Spleen (tissue), 11 donors: ENCODE results near the gene HIPK2. TPM values are rescaled to one million over a fixed set of nuclear protein-coding genes. Genes with fewer than 3 reads are reported as not detected.
"Not testable (repeated sequence)": the region's sequence is repeated elsewhere in the genome, so short reads cannot be mapped to it uniquely, and the experiment has no call there.

Source experiments
- DNase-seq: peaks from one replicate; pipeline ENCODE4 v3.0.0-alpha.2; 2020
- H3K27ac ChIP-seq, 8 donors: fragments of 200-600 bp; sonication (generic) in 7 of 8; 1 replicate in 4 of 8; 2 replicates in 4 of 8; pipeline versions ENCODE4 v1.5.0 to v1.8.0; 2016 to 2021; ENCODE audit warnings: inconsistent platforms in 4 of 8, mild to moderate bottlenecking in 4 of 8, moderate library complexity in 1 of 8
- H3K27me3 ChIP-seq, 7 donors: fragments of 200-600 bp; sonication (generic) in 6 of 7; replicated peaks in 1 of 7; 1 replicate in 4 of 7; 2 replicates in 3 of 7; pipeline versions ENCODE4 v1.5.0 to v1.8.0; 2016 to 2021; ENCODE audit warnings: inconsistent platforms in 3 of 7, mild to moderate bottlenecking in 1 of 7
- H3K36me3 ChIP-seq, 6 donors: fragments of 200-600 bp; sonication (generic) in 5 of 6; 1 replicate in 4 of 6; 2 replicates in 2 of 6; pipeline versions ENCODE4 v1.5.0 to v1.8.0; 2016 to 2021; ENCODE audit warnings: inconsistent platforms in 2 of 6
- H3K4me1 ChIP-seq, 6 donors: fragments of 200-600 bp; sonication (generic) in 5 of 6; 1 replicate in 3 of 6; 2 replicates in 3 of 6; pipeline versions ENCODE4 v1.5.0 to v1.8.0; 2016 to 2021; ENCODE audit warnings: inconsistent platforms in 3 of 6
- H3K4me3 ChIP-seq, 8 donors: fragments of 200-600 bp; sonication (generic) in 7 of 8; 1 replicate in 4 of 8; 2 replicates in 4 of 8; pipeline versions ENCODE4 v1.5.0 to v1.8.0; 2016 to 2021; ENCODE audit warnings: inconsistent platforms in 4 of 8, mild to moderate bottlenecking in 4 of 8, moderate library complexity in 2 of 8
- H3K9me3 ChIP-seq, 8 donors: fragments of 200-600 bp; sonication (generic) in 7 of 8; 1 replicate in 4 of 8; 2 replicates in 4 of 8; pipeline versions ENCODE4 v1.5.0 to v1.8.0; 2016 to 2021; ENCODE audit warnings: inconsistent platforms in 4 of 8
- CTCF ChIP-seq, 11 experiments: fragments of 200-600 bp in 7 of 11; fragments of 450-650 bp in 4 of 11; sonication (generic) in 4 of 11; IDR thresholded peaks in 8 of 11; conservative IDR thresholded peaks in 3 of 11; 1 replicate in 7 of 11; 2 replicates in 4 of 11; pipeline versions ENCODE4 v1.4.0 to v1.8.0; 2016 to 2021; ENCODE audit warnings: antibody characterized with exemption in 11 of 11, inconsistent platforms in 4 of 11, mild to moderate bottlenecking in 1 of 11
- POLR2A ChIP-seq, 3 donors: fragments of 450-650 bp; IDR thresholded peaks; one replicate each; pipeline ENCODE4 v1.5.1; 2017; ENCODE audit warnings: antibody characterized with exemption in 3 of 3, mild to moderate bottlenecking in 1 of 3
- POLR2AphosphoS5 ChIP-seq, 3 donors: sonication (generic); formaldehyde crosslinking; IDR thresholded peaks; one replicate each; pipeline ENCODE4 v1.5.1; 2017; ENCODE audit warnings: antibody characterized with exemption in 3 of 3
- WGBS, 5 donors: extraction: QIAGEN DNeasy Blood & Tissue Kit in 3 of 5; methylation state at CpG; one replicate each; pipeline versions ENCODE4 v1.1.5 to v1.1.7; 2013 to 2018; 5-methylcytosine and 5-hydroxymethylcytosine counted together
- intact Hi-C: fragments of 100-400 bp; cut with DNase I; formaldehyde crosslinking; loops from one replicate; pipeline ENCODE4 v1.15.0; 2023; ENCODE audit warnings: low total_unique reads
- polyA plus RNA-seq, 3 donors: library from polyadenylated mRNA; stranded (reverse); fragments of 200-250 nt; gene quantifications; one replicate each; pipeline ENCODE4 v1.2.1, GENCODE V29; 2013
- total RNA-seq, 7 donors: library from RNA; depleted of rRNA in 3 of 7; stranded (reverse); fragments of >200 nt in 3 of 7; fragmentation: NEBNext Ultra II Directional in 4 of 7; extraction: Animal tissue kit (Norgen Biotek cat#: 25700) in 4 of 7; gene quantifications; one replicate each; pipeline versions ENCODE4 v1.1.0 to v1.2.1, GENCODE V29; 2016 to 2021
- donor health status: healthy with polysubstance abuse.
- donor health status: DM: no; HTN: no; CAD: no; lungs with moderate emphysema.
- donor health status: DM: no; HTN: no; CAD: no.
- donor health status: Bipolar disorder and iron deficiency.
- donor health status: healthy.
- donor health status: DM: no; HTN: no; CAD: no.
- donor health status: DM: yes; HTN: yes; CAD: no.

Gene HIPK2
- total and polyA plus RNA-seq, 10 donors, result 1.7 to 97.5 (median 51.8) TPM

- intact Hi-C loops, result loop anchor here (10.0 kb wide), 1 partner anchor 391 kb away; no protein-coding TSS in a partner anchor
- no peak for DNase-seq
- H3K36me3 ChIP-seq, result peaks cover 2 to 100% (median 67%) of the 10 kb centered on the region in 6 donors
- H3K4me1 ChIP-seq, result no peaks in the 10 kb centered on the region
- H3K9me3 ChIP-seq, result no peaks in the 10 kb centered on the region
- no peak overlapping the region for H3K27ac ChIP-seq
- H3K27me3 ChIP-seq, result no peaks in the 10 kb centered on the region
- no peak for TF ChIP-seq POLR2A (IDR thresholded peaks at IDR 0.05)
- TF ChIP-seq CTCF (IDR thresholded peaks at IDR 0.05 in 8 of 11, conservative IDR thresholded peaks at IDR 0.05 in 3 of 11), result no peak
- TF ChIP-seq POLR2AphosphoS5 (IDR thresholded peaks at IDR 0.05), result no peak
- H3K4me3 ChIP-seq, result no peak overlapping the region
- 92 to 96% (median 95%) methylated on average over 10 of the region's 10 CpGs for WGBS, 5 donors
These were observed 163.8 kb downstream of the HIPK2 start for GRCh38 chr7:139613971-139614411.

GRCh38 chr7:139611556-139611955, 166.2 kb downstream of the HIPK2 start:
- H3K36me3 ChIP-seq, result peaks cover 0 to 100% (median 56%) of the 10 kb centered on the region in 6 donors
- not testable (repeated sequence) for H3K4me3 ChIP-seq, DNase-seq, H3K27me3 ChIP-seq, H3K9me3 ChIP-seq, H3K27ac ChIP-seq, H3K4me1 ChIP-seq
- intact Hi-C loops, result loop anchor here (10.0 kb wide), 1 partner anchor 393 kb away; no protein-coding TSS in a partner anchor
- 91 to 99% (median 96%) methylated on average over 2 of the region's 2 CpGs for WGBS, 5 donors

GRCh38 chr7:139610595-139610994, 167.2 kb downstream of the HIPK2 start:
- no peaks in the 10 kb centered on the region for H3K4me1 ChIP-seq
- peaks cover 0 to 100% (median 52%) of the 10 kb centered on the region in 6 donors for H3K36me3 ChIP-seq
- intact Hi-C loops, result loop anchor here (10.0 kb wide), 1 partner anchor 394 kb away; no protein-coding TSS in a partner anchor
- no peaks in the 10 kb centered on the region for H3K27me3 ChIP-seq
- no peak overlapping the region for H3K27ac ChIP-seq
- 88 to 95% (median 92%) methylated on average over 5 of the region's 5 CpGs for WGBS, 5 donors
- DNase-seq, result no peak
- H3K4me3 ChIP-seq, result no peak overlapping the region
- TF ChIP-seq CTCF (IDR thresholded peaks at IDR 0.05 in 8 of 11, conservative IDR thresholded peaks at IDR 0.05 in 3 of 11) (no peak), POLR2AphosphoS5 (IDR thresholded peaks at IDR 0.05) (no peak), POLR2A (IDR thresholded peaks at IDR 0.05) (no peak)
- no peaks in the 10 kb centered on the region for H3K9me3 ChIP-seq

GRCh38 chr7:139603896-139604295, 173.9 kb downstream of the HIPK2 start:
- TF ChIP-seq POLR2A (IDR thresholded peaks at IDR 0.05) (no peak), POLR2AphosphoS5 (IDR thresholded peaks at IDR 0.05) (peak in 1 of 3 donors; percentile 40), CTCF (IDR thresholded peaks at IDR 0.05 in 8 of 11, conservative IDR thresholded peaks at IDR 0.05 in 3 of 11) (no peak)
- no peaks in the 10 kb centered on the region for H3K9me3 ChIP-seq
- intact Hi-C loops, result no loop called here
- DNase-seq, result no peak
- peaks cover 0 to 100% (median 55%) of the 10 kb centered on the region in 6 donors for H3K36me3 ChIP-seq
- H3K4me1 ChIP-seq, result no peaks in the 10 kb centered on the region
- H3K27me3 ChIP-seq, result no peaks in the 10 kb centered on the region
- 78 to 93% (median 89%) methylated on average over 5 of the region's 5 CpGs for WGBS, 5 donors
- H3K27ac ChIP-seq, result no peak overlapping the region
- no peak overlapping the region for H3K4me3 ChIP-seq
